Measurements from ENCODE around the gene ASB13.

GRCh38 chr10:5640036-5640435 lies 26.4 kb downstream of the ASB13 start:
- no peak for TF ChIP-seq YY1 (IDR thresholded peaks at IDR 0.05; ENCODE audit: insufficient read depth, insufficient read length)
- TF ChIP-seq SUZ12 (IDR thresholded peaks at IDR 0.05; ENCODE audit: extremely low read depth, insufficient read depth, insufficient read length) = no peak
